ENCODE measurements around the gene TMEM25.

GRCh38 chr11:118532091-118532490, 1.1 kb downstream of the TMEM25 start:
- no peak for TF ChIP-seq CTCF (IDR thresholded peaks at IDR 0.05)
- TF ChIP-seq RAD21 (conservative IDR thresholded peaks at IDR 0.05 in 1 of 2, IDR thresholded peaks at IDR 0.05 in 1 of 2), result no peak
- TF ChIP-seq USF2 (IDR thresholded peaks at IDR 0.05), result no peak
- TF ChIP-seq PHF8 (IDR thresholded peaks at IDR 0.05; ENCODE audit: borderline replicate concordance, low read depth), result no peak

All from A549 (cell line).